ENCODE results near the gene FRMD4A.

DNA sequence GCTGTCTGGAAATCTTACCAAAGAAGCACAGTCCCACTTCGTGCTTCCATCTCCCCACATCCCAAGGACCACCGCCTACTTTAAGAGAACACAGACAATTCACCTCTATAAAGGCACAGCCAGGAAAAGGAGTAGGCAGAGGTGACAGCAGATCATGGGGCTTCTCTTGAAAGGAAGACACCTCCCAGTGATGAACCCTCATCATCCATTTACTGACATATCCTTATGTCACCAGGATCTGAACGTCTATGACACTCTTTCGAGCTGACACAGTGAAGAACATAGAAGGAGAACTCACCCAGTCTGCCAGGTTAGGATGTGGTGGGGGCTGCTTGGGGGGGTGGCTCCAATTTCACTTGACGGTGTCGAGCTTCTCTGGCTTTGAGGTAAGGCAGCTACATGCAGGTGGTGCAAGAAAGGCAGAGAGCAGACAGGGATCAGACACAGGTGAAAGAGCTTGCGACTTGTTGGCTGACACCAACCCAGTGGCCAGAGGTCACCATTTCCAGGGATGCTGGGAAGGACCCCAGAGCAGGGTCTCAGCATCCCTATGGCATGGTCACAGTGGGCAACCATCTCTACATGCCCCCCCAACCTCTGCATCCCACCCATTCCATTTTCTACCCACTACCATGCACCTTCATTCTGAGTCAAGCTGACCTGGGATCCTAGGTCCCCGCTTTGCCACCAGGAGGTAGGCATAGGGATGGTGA is 676.5 kb downstream of the FRMD4A start:
- no peak for TF ChIP-seq CTCF (IDR thresholded peaks at IDR 0.05)
- no peak for TF ChIP-seq POLR2A (IDR thresholded peaks at IDR 0.05)
- no peak for TF ChIP-seq EP300 (IDR thresholded peaks at IDR 0.05)

Data from upper lobe of left lung (tissue), 4 donors.